ENCODE data around the gene AQP2.

- TF ChIP-seq CTCF (IDR thresholded peaks at IDR 0.05) (no peak), YY1 (IDR thresholded peaks at IDR 0.05; ENCODE audit: low read depth) (no peak), JUND (IDR thresholded peaks at IDR 0.05) (no peak), IRF3 (IDR thresholded peaks at IDR 0.05; ENCODE audit: low read depth, low read length) (no peak), TAF1 (IDR thresholded peaks at IDR 0.05; ENCODE audit: borderline replicate concordance, low read depth, low read length) (no peak), POLR2AphosphoS5 (IDR thresholded peaks at IDR 0.05; ENCODE audit: low read depth, low read length) (no peak), ELF1 (IDR thresholded peaks at IDR 0.05) (no peak), MEF2A (IDR thresholded peaks at IDR 0.05; ENCODE audit: borderline replicate concordance, low read depth) (no peak)
Measured at GRCh38 chr12:49948866-49949845, 1.4 kb upstream of the AQP2 start.

Measured in SK-N-SH (cell line).